Gastrocnemius medialis (tissue), 4 donors: ENCODE results near the gene RIMS4. TPM values are rescaled to one million over a fixed set of nuclear protein-coding genes. Genes with fewer than 3 reads are reported as not detected.

Experiments used
- ATAC-seq, 2 donors: fragments of 150-250 bp; one replicate each; pipeline ENCODE4 v1.9.1; 2016
- DNase-seq, 2 donors: peaks; one replicate each; pipeline ENCODE4 v3.0.0-alpha.2; 2019
- H3K27ac ChIP-seq, 4 donors: fragments of 200-600 bp; sonication (generic); 1 replicate in 1 of 4; 2 replicates in 3 of 4; pipeline ENCODE4 v1.5.1; 2016 to 2018; ENCODE audit warnings: mild to moderate bottlenecking in 2 of 4, moderate library complexity in 1 of 4
- H3K27me3 ChIP-seq, 3 donors: fragments of 200-600 bp; sonication (generic) in 2 of 3; 1 replicate in 1 of 3; 2 replicates in 2 of 3; pipeline versions ENCODE4 v1.5.1 to v1.6.0; 2016 to 2019; ENCODE audit warnings: mild to moderate bottlenecking in 1 of 3, moderate library complexity in 1 of 3
- H3K36me3 ChIP-seq, 2 donors: fragments of 200-600 bp; sonication (generic) in 1 of 2; one replicate each; pipeline ENCODE4 v1.5.1; 2017 to 2018
- H3K4me1 ChIP-seq, 2 donors: fragments of 200-600 bp; sonication (generic) in 1 of 2; one replicate each; pipeline ENCODE4 v1.5.1; 2016 to 2017; ENCODE audit warnings: mild to moderate bottlenecking in 2 of 2
- H3K4me3 ChIP-seq, 4 donors: fragments of 200-600 bp; sonication (generic) in 3 of 4; 1 replicate in 1 of 4; 2 replicates in 3 of 4; pipeline ENCODE4 v1.5.1; 2016 to 2019; ENCODE audit warnings: mild to moderate bottlenecking in 2 of 4
- H3K9me3 ChIP-seq, 3 donors: fragments of 200-600 bp; sonication (generic) in 2 of 3; 1 replicate in 1 of 3; 2 replicates in 2 of 3; pipeline ENCODE4 v1.5.1; 2016 to 2019
- CTCF ChIP-seq, 5 experiments: fragments of 450-650 bp in 3 of 5; fragments of 200-600 bp in 2 of 5; sonication (generic) in 2 of 5; IDR thresholded peaks in 4 of 5; conservative IDR thresholded peaks in 1 of 5; 1 replicate in 4 of 5; 2 replicates in 1 of 5; pipeline ENCODE4 v1.5.1; 2016 to 2019; ENCODE audit warnings: antibody characterized with exemption in 5 of 5, mild to moderate bottlenecking in 3 of 5, moderate library complexity in 3 of 5
- POLR2A ChIP-seq, 2 donors: fragments of 450-650 bp; IDR thresholded peaks; one replicate each; pipeline ENCODE4 v1.6.1; 2017; ENCODE audit warnings: antibody characterized with exemption in 2 of 2, mild to moderate bottlenecking in 2 of 2, moderate library complexity in 2 of 2
- in situ Hi-C, 4 donors: fragments of 200-750 bp; cut with MboI; loops; one replicate each; pipeline versions ENCODE4 v1.15.0 to v1.8.0; 2017; ENCODE audit warnings: low sequenced_read_pairs in 4 of 4
- intact Hi-C: fragments of 100-400 bp; cut with DNase I; formaldehyde crosslinking; loops from one replicate; pipeline ENCODE4 v1.15.1; 2023; ENCODE audit warnings: low total_unique reads
- total RNA-seq, 4 donors: library from RNA; depleted of rRNA; stranded (reverse); fragments of >200 nt; gene quantifications; one replicate each; pipeline versions ENCODE4 v1.1.0 to v1.2.3, GENCODE V29; 2016

RIMS4 gene
- total RNA-seq, 4 donors from 2014 or later, result 0.13 to 0.41 TPM; not detected in 2

- in situ Hi-C loops (no loop called here), intact Hi-C loops (loop anchor here (10.0 kb wide), 1 partner anchor 1074 kb away; the partner anchor contains the start of genes DNTTIP1 and WFDC3)
- no peaks in the 10 kb centered on the region for H3K36me3 ChIP-seq
Observed at GRCh38 chr20:44720997-44721784, 89.2 kb downstream of the RIMS4 start.

GRCh38 chr20:44720621-44720996 lies 89.7 kb downstream of the RIMS4 start:
- intact Hi-C loops (loop anchor here (10.0 kb wide), 1 partner anchor 1074 kb away; the partner anchor contains the start of genes DNTTIP1 and WFDC3), in situ Hi-C loops (no loop called here)
- Histone ChIP-seq H3K36me3 (no peaks in the 10 kb centered on the region), H3K27ac (peak overlapping the region; percentile 7 to 51 (median 31)), H3K9me3 (no peaks in the 10 kb centered on the region), H3K4me3 (no peak overlapping the region), H3K4me1 (peaks cover 0 to 9% of the 10 kb centered on the region in 2 donors), H3K27me3 (no peaks in the 10 kb centered on the region)
- peak in 1 of 2 donors; percentile 23 for DNase-seq
- TF ChIP-seq CTCF (IDR thresholded peaks at IDR 0.05 in 4 of 5, conservative IDR thresholded peaks at IDR 0.05 in 1 of 5) (no peak), POLR2A (IDR thresholded peaks at IDR 0.05) (no peak)
- peak; percentile 32 to 64 for ATAC-seq

More at GRCh38 chr20:44720997-44721784, 89.2 kb downstream of the RIMS4 start:
- H3K9me3 ChIP-seq, result no peaks in the 10 kb centered on the region
- no peak overlapping the region for H3K4me3 ChIP-seq
- DNase-seq, result no peak
- H3K27me3 ChIP-seq, result no peaks in the 10 kb centered on the region
- ATAC-seq, result peak in 1 of 2 donors; percentile 31
- no peak for TF ChIP-seq CTCF (IDR thresholded peaks at IDR 0.05 in 4 of 5, conservative IDR thresholded peaks at IDR 0.05 in 1 of 5)
- no peak for TF ChIP-seq POLR2A (IDR thresholded peaks at IDR 0.05)
- peak overlapping the region in 2 of 4 donors; percentile 19 to 43 for H3K27ac ChIP-seq
- H3K4me1 ChIP-seq, result peaks cover 0 to 3% of the 10 kb centered on the region in 2 donors

GRCh38 chr20:44719841-44720240 lies 90.5 kb downstream of the RIMS4 start:
- DNase-seq, result no peak

GRCh38 chr20:44717986-44718385 lies 92.4 kb downstream of the RIMS4 start:
- H3K4me1 ChIP-seq, result peaks cover 20 to 29% of the 10 kb centered on the region in 2 donors
- ATAC-seq (no peak), DNase-seq (no peak)
- H3K9me3 ChIP-seq, result no peaks in the 10 kb centered on the region
- in situ Hi-C loops (no loop called here), intact Hi-C loops (no loop called here)
- no peaks in the 10 kb centered on the region for H3K36me3 ChIP-seq
- TF ChIP-seq CTCF (IDR thresholded peaks at IDR 0.05 in 4 of 5, conservative IDR thresholded peaks at IDR 0.05 in 1 of 5), result peak in 1 of 5 experiments; percentile 29
- no peak for TF ChIP-seq POLR2A (IDR thresholded peaks at IDR 0.05)
- H3K27ac ChIP-seq, result peak overlapping the region in 1 of 4 donors; percentile 86
- H3K27me3 ChIP-seq, result no peaks in the 10 kb centered on the region
- H3K4me3 ChIP-seq, result no peak overlapping the region

More at GRCh38 chr20:44719841-44720240, 90.5 kb downstream of the RIMS4 start:
- H3K4me3 ChIP-seq, result no peak overlapping the region
- no peak for ATAC-seq
- in situ Hi-C loops, result no loop called here
- H3K9me3 ChIP-seq, result no peaks in the 10 kb centered on the region
- TF ChIP-seq CTCF (IDR thresholded peaks at IDR 0.05 in 4 of 5, conservative IDR thresholded peaks at IDR 0.05 in 1 of 5), result no peak
- TF ChIP-seq POLR2A (IDR thresholded peaks at IDR 0.05), result no peak
- no peaks in the 10 kb centered on the region for H3K36me3 ChIP-seq
- H3K4me1 ChIP-seq, result peaks cover 5 to 16% of the 10 kb centered on the region in 2 donors
- H3K27me3 ChIP-seq, result no peaks in the 10 kb centered on the region
- intact Hi-C loops, result loop anchor here (10.0 kb wide), 1 partner anchor 1075 kb away; the partner anchor contains the start of genes DNTTIP1 and WFDC3
- H3K27ac ChIP-seq, result peak overlapping the region in 2 of 4 donors; percentile 43 to 51
